ENCODE results near the gene LARP1B. TPM values are rescaled to one million over a fixed set of nuclear protein-coding genes. Genes with fewer than 3 reads are reported as not detected.

Gene LARP1B
- total RNA-seq, 1 experiment from 2014 or later: 17.3 TPM

DNA sequence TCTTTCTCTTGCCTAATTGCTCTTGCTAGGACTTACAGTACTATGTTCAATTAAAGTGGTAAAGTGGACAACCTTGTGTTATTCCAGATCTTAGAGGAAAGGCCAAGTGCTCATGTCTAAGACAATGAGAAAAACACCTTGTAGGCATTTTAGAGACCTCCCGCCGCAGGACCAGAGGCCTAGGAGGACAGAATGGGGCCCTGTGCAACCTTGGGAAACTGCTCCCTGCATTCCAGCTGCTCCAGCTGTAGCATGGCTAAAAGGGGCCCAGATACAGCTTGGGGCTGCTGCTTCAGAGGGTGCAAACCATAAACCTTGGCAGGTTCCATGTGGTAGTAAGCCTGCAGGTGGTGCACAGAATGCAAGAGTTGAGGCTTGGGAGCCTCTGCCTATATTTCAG lies 125.5 kb downstream of the LARP1B start:
- Histone ChIP-seq H3K36me3 (ENCODE audit: control insufficient read depth, insufficient read depth, low read length) (no peaks in the 10 kb centered on the region), H3K9me3 (ENCODE audit: control insufficient read depth, insufficient read depth, low read depth, low read length) (0 out of 2 replicates have a peak, but pooled peaks cover 3% of the 10 kb centered on the region), H3K4me1 (ENCODE audit: control insufficient read depth, insufficient read depth, low read length) (no peaks in the 10 kb centered on the region), H3K27ac (ENCODE audit: low read length) (no peak overlapping the region), H3K27me3 (ENCODE audit: control insufficient read depth, insufficient read depth, low read length) (no peaks in the 10 kb centered on the region), H3K4me3 (ENCODE audit: low read depth in 2 of 2, low read length in 2 of 2) (no peak overlapping the region)
- BruUV-seq (replicated peaks): no TSS peak
- ChIA-PET POLR2A (no interaction called here), CTCF (no interaction called here)
- intact Hi-C loops (cut with micrococcal nuclease; ENCODE audit: unreplicated experiment) (no loop called here), in situ Hi-C loops (cut with HindIII; ENCODE audit: low pct_unique_long_range_greater_than_20kb, low sequenced_read_pairs) (no loop called here)
- DNase-seq (ENCODE audit: low read depth, low spot score) (no peak), ATAC-seq (no peak)
- TF ChIP-seq, protein P1, sequence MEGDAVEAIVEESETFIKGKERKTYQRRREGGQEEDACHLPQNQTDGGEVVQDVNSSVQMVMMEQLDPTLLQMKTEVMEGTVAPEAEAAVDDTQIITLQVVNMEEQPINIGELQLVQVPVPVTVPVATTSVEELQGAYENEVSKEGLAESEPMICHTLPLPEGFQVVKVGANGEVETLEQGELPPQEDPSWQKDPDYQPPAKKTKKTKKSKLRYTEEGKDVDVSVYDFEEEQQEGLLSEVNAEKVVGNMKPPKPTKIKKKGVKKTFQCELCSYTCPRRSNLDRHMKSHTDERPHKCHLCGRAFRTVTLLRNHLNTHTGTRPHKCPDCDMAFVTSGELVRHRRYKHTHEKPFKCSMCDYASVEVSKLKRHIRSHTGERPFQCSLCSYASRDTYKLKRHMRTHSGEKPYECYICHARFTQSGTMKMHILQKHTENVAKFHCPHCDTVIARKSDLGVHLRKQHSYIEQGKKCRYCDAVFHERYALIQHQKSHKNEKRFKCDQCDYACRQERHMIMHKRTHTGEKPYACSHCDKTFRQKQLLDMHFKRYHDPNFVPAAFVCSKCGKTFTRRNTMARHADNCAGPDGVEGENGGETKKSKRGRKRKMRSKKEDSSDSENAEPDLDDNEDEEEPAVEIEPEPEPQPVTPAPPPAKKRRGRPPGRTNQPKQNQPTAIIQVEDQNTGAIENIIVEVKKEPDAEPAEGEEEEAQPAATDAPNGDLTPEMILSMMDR (IDR thresholded peaks at IDR 0.05): no peak
- TF ChIP-seq SIN3A (IDR thresholded peaks at IDR 0.05; ENCODE audit: borderline replicate concordance, insufficient read depth, low read depth, low read length): no peak
- TF ChIP-seq POLR2AphosphoS5 (IDR thresholded peaks at IDR 0.05; ENCODE audit: low read depth, low read length): no peak
- TF ChIP-seq, protein P2, sequence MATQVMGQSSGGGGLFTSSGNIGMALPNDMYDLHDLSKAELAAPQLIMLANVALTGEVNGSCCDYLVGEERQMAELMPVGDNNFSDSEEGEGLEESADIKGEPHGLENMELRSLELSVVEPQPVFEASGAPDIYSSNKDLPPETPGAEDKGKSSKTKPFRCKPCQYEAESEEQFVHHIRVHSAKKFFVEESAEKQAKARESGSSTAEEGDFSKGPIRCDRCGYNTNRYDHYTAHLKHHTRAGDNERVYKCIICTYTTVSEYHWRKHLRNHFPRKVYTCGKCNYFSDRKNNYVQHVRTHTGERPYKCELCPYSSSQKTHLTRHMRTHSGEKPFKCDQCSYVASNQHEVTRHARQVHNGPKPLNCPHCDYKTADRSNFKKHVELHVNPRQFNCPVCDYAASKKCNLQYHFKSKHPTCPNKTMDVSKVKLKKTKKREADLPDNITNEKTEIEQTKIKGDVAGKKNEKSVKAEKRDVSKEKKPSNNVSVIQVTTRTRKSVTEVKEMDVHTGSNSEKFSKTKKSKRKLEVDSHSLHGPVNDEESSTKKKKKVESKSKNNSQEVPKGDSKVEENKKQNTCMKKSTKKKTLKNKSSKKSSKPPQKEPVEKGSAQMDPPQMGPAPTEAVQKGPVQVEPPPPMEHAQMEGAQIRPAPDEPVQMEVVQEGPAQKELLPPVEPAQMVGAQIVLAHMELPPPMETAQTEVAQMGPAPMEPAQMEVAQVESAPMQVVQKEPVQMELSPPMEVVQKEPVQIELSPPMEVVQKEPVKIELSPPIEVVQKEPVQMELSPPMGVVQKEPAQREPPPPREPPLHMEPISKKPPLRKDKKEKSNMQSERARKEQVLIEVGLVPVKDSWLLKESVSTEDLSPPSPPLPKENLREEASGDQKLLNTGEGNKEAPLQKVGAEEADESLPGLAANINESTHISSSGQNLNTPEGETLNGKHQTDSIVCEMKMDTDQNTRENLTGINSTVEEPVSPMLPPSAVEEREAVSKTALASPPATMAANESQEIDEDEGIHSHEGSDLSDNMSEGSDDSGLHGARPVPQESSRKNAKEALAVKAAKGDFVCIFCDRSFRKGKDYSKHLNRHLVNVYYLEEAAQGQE (IDR thresholded peaks at IDR 0.05; ENCODE audit: insufficient read depth in 1 of 2, low read depth in 2 of 2, low read length in 1 of 2): no peak

DNA sequence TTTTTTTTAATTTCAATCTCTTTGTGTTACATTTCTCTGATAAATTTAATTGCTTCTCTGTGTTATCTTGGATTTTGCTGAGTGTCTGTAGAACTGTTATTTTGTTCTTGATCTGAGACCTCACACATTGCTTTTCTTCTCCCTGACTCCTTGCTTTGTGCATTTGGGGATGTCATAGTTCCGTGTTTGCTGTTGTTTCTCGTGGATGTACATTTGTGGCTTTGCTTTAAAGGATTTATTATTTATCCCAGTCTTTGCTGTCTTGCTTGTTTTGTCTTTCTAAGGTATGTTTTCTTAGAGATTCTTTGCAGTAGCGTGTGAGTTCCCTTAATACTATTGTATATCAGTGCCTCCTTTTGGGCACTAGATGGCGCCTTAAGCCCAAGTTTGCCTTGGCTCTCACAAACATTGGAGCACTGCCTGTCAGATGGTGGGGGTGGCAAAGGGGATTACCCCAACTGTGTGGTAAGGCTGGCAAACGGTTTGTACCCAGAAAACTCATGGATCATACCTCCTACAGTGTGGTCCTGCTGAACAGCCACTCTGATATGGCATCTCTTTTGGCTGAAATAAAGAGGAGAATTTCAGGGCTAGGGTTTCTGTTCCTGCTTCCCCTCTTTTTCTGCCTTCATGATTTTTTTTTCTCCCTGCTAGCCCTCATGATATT lies 130.1 kb downstream of the LARP1B start:
- 0 out of 2 replicates have a peak, but pooled peaks cover 3% of the 10 kb centered on the region for H3K9me3 ChIP-seq (ENCODE audit: control insufficient read depth, insufficient read depth, low read depth, low read length)
- no peaks in the 10 kb centered on the region for H3K4me1 ChIP-seq (ENCODE audit: control insufficient read depth, insufficient read depth, low read length)
- ChIA-PET POLR2A (no interaction called here), CTCF (interaction anchor here (0.7 kb wide), 1 partner anchor 136 kb away, joined by 3 read pairs; no protein-coding TSS in a partner anchor)
- H3K4me3 ChIP-seq (ENCODE audit: low read depth in 2 of 2, low read length in 2 of 2): no peak overlapping the region
- H3K36me3 ChIP-seq (ENCODE audit: control insufficient read depth, insufficient read depth, low read length): no peaks in the 10 kb centered on the region
- peak; percentile 36 for DNase-seq (ENCODE audit: low read depth, low spot score)
- no peak for TF ChIP-seq SIN3A (IDR thresholded peaks at IDR 0.05; ENCODE audit: borderline replicate concordance, insufficient read depth, low read depth, low read length)
- TF ChIP-seq, protein P2 (IDR thresholded peaks at IDR 0.05; ENCODE audit: insufficient read depth in 1 of 2, low read depth in 2 of 2, low read length in 1 of 2): no peak
- TF ChIP-seq, protein P1 (IDR thresholded peaks at IDR 0.05): peak; percentile 84
- no peak for TF ChIP-seq POLR2AphosphoS5 (IDR thresholded peaks at IDR 0.05; ENCODE audit: low read depth, low read length)
- in situ Hi-C loops (cut with HindIII; ENCODE audit: low pct_unique_long_range_greater_than_20kb, low sequenced_read_pairs): no loop called here
- no TSS peak for BruUV-seq (replicated peaks)
- H3K27me3 ChIP-seq (ENCODE audit: control insufficient read depth, insufficient read depth, low read length): no peaks in the 10 kb centered on the region
- intact Hi-C loops (cut with micrococcal nuclease; ENCODE audit: unreplicated experiment): no loop called here
- no peak overlapping the region for H3K27ac ChIP-seq (ENCODE audit: low read length)
- ATAC-seq: peak; percentile 93

Measured in Panc1 (cell line).